ENCODE data around the gene CHL1.

The CHL1 gene

DNA sequence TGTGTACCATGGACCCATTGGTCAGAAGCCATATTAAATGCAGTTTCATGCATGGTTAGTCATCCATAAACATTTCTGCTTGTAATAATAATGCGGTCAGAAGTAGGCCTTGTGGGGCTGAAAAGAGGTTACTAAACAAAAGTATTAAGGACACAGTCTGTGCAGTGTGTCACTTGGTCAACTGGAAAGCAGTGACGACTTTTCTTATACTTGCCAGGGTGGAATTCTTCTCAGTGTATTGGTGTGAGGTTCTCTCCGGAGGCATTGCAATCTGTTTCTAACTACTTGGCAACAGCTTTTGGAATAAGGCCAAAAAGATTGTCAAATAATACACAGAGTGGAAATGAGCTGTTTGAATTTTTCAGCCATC is 46.8 kb downstream of the CHL1 start:
- no peak for DNase-seq
- TF ChIP-seq GATA1 (IDR thresholded peaks at IDR 0.05; ENCODE audit: low read depth, low read length) (no peak), POLR2A (IDR thresholded peaks at IDR 0.05; ENCODE audit: low read length) (no peak)

DNA sequence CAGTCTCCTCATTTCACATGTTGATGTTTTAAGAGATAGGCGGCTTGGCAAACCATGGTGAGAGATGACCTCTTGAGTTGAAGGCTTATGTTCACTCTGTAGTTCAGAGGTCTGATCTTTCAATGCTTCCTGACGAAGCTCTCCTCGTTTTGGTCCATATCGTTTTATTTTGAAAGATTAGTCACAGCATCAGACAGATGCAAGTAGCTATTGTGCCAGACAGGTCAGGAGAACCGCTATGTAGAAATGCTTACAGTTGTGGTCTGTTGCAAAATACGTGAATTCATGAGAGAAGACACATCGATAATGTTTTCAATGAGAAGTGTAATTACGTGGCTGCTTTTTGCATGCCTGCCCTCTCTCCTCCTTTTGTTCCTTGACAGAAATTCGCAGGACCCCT is 47.5 kb downstream of the CHL1 start:
- no peak for DNase-seq
- TF ChIP-seq GATA1 (IDR thresholded peaks at IDR 0.05; ENCODE audit: low read depth, low read length): no peak
- TF ChIP-seq POLR2A (IDR thresholded peaks at IDR 0.05; ENCODE audit: low read length): no peak

DNA sequence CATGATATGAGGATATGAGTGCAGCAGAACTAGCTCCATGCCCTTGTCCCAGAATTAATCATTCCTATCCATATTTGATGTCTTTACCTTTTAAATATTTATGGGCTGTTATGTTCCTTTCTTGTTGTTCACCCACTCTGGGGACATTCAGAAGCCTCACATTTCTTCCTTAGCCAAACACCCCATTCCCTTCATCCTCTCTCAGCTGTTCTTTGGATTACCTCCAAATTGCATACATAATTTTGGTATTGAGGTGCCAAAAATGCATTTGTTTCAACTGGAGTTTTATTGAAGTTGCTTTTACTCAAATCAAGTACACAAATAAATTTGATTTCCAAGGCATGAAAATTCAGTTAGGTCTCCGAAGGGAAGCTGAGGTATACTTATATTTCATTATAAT is 51.4 kb downstream of the CHL1 start:
- TF ChIP-seq POLR2A (IDR thresholded peaks at IDR 0.05; ENCODE audit: low read length) (no peak), GATA1 (IDR thresholded peaks at IDR 0.05; ENCODE audit: low read depth, low read length) (no peak)
- DNase-seq: no peak

DNA sequence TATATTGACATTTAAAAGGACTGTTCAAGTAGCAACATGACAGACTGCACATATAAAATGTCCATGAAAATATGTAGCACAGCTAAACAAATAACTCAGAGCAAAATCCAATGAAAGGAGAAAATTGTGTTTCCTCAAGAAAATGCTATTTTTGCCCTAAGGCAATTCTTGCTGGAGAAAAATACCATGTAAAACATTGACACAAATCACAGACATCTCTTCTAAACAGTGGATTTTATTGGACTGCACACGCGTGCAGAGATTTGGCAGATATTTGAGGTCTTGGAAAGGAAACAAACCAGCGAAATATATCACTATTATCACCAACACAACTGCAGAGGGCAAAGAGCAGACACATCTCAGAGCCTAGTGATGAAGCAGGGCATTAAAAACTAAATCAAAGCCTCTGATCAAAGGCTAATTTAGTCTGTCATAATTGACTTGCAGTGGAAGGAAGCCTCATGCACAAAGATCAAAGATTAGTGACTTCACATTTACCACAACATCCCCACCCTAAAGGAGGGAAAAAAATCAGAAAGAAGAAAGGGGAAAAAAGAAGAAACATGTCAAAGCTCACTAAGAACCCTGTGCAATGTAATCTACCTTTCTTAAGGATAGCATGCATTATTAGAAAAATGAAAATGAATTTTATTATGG is 52.4 kb downstream of the CHL1 start:
- TF ChIP-seq GATA1 (IDR thresholded peaks at IDR 0.05; ENCODE audit: low read depth, low read length) (no peak), POLR2A (IDR thresholded peaks at IDR 0.05; ENCODE audit: low read length) (no peak)

DNA sequence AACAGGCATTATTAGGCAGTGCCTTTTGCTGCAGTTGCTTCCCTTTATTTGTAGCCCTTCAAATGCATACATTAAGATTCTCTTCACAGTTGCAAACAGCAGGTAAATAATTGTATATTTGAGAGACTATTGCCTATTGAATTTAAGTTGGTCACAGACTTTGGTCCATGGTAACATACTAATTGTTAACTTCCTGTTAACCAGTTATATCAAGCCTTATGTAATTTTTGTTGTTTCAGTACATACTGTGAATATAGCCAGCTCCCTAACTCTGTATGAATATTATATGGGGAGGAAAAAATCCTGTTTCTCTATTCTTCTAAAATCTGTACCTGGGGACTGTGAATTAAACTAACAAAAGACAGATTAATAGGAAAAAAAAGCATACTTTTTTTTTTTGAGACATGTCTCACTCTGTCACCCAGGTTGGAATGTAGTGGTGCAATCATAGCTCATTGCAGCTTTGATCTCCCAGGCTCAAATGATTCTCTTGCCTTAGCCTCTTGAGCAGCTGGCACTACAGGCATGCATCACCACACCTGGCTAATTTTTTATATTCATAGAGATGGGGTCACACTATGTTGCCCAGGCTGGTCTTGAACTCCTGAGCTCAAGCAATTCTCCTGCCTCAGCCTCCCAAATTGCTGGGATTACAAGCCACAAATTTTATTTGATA is 53.2 kb downstream of the CHL1 start:
- no peak for DNase-seq
- TF ChIP-seq GATA1 (IDR thresholded peaks at IDR 0.05; ENCODE audit: low read depth, low read length) (no peak), POLR2A (IDR thresholded peaks at IDR 0.05; ENCODE audit: low read length) (no peak)

More for the DNA sequence above, 52.4 kb downstream of the CHL1 start:
- no peak for DNase-seq

DNA sequence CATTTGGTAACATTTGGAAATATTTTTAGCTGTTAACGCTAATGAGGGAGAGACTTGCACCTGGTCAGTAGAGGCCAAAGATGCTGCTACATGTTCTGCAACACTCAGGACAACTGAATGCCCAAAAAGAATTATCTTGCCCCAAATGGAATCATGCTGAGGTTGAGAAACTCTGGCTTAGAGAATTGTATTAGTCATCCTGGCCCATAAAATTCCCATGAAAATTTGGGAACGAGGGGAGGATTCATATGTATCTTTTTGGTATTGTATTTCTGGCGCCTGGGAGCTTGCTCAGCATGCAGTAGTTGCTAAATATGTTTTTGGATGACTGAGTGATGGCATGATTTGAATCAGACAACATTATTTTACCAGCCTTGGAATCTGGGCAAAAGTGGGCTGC is 59.9 kb downstream of the CHL1 start:
- TF ChIP-seq POLR2A (IDR thresholded peaks at IDR 0.05; ENCODE audit: low read length): no peak
- TF ChIP-seq GATA1 (IDR thresholded peaks at IDR 0.05; ENCODE audit: low read depth, low read length): no peak
- DNase-seq: no peak

DNA sequence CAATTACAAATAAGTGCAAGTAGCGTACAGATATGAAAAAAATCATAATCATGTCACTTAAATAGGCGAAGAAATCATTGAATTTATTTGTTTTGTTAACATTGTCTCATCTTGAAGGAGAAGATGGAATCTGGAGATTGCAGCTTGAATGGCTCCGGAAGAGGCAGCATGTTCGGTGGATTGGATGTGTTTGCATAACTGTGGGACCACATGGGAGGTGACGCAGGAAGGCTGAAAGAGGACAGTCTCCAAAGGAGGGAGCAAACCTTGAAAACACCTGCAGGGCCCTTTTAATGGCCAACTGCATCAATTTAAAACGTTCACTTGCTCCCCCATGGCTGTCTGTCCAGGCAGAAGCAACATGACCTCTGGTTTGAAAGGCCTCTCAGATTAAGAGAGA is 61.3 kb downstream of the CHL1 start:
- DNase-seq: no peak
- TF ChIP-seq POLR2A (IDR thresholded peaks at IDR 0.05; ENCODE audit: low read length) (no peak), GATA1 (IDR thresholded peaks at IDR 0.05; ENCODE audit: low read depth, low read length) (no peak)

DNA sequence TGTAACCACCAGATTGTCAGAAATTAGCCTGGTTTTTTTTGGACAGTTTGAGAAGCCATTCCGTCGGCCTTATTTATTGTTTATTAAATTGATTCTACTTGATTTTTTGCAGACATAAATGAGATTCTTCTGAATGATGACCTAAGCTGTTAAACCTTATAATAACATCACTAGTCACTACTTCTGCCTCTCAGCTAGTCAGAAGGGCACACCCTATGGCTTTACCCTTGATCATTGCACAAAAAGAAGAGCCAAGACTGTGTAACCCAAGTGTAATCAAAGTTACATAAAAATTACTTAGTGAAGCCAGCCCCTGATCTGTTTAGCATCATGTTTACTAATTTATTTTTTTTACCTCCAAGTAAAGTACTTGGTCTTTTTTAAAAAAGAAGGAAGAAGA is 64.3 kb downstream of the CHL1 start:
- no peak for DNase-seq
- no peak for TF ChIP-seq POLR2A (IDR thresholded peaks at IDR 0.05; ENCODE audit: low read length)
- no peak for TF ChIP-seq GATA1 (IDR thresholded peaks at IDR 0.05; ENCODE audit: low read depth, low read length)

DNA sequence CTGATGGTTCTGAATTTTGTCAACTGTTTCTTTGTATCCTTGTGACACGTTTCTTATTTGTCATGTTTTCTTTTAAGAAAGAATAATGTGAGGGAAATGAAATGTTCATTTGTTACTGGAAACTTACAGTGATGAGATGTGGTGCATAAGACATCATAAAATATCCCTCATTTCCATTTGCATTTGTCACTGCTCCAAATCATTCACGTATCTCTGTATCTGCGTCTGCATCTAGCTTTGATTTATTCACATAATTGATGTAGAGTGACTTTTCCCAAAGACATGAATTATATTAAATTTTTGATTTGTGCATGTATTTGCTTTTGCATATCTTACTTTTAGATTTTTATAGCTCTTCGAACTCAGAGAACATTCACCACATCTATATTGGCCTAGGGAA is 66.8 kb downstream of the CHL1 start:
- TF ChIP-seq POLR2A (IDR thresholded peaks at IDR 0.05; ENCODE audit: low read length) (no peak), GATA1 (IDR thresholded peaks at IDR 0.05; ENCODE audit: low read depth, low read length) (no peak)
- DNase-seq: no peak

DNA sequence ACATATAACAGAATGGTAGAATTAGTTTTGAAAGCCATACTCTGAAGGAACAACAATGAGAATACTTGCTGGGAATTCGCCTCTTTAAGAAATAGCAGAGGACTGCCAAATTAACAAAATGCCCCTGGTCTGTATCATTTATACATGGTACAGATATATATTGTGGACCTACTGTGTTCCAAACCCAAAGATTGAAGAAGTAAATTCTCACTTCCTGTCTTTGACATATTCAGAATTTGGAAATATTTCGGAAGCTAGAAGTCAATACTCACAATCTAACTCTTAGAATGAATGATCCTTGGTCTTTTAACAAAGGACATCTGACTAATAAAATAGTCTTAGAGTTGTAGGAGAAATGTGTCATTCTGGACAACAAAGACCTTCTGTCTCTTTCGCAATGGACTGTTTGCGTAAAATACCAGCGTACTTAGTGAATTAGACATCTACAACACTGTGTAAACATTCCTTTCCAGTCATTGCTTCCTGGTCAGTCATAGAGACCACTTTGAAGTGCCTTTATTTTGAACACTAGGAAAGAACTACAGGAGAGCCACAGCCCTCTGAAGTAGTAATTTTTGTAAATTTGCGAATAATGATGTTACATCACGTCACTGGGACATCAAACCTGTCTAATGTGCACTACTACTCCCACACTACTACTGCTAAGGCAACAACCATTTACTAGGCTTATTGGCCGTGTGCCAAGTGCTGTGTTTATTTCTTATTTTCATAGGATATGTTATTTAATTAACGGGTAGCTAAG is 68.0 kb downstream of the CHL1 start:
- no peak for DNase-seq
- TF ChIP-seq GATA1 (IDR thresholded peaks at IDR 0.05; ENCODE audit: low read depth, low read length): no peak
- no peak for TF ChIP-seq POLR2A (IDR thresholded peaks at IDR 0.05; ENCODE audit: low read length)

DNA sequence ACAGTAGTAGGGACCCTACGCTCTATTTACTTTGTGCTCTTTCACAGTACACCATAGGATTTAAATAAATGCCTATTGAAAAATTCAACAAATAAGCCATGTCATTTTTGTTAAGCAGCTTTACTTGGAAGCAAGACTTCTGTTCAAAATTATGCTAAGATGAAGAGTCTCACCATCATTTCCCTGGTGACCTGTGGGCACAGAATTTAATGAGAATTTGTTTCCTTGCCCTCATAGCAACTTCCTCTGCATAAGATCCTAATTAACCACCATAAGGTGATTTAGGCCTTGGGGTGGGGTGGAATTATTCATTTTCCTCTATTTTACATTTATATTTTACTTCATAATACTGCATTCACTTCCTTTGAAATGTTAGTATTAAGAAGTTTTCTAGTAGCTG is 70.5 kb downstream of the CHL1 start:
- DNase-seq: no peak
- no peak for TF ChIP-seq GATA1 (IDR thresholded peaks at IDR 0.05; ENCODE audit: low read depth, low read length)
- no peak for TF ChIP-seq POLR2A (IDR thresholded peaks at IDR 0.05; ENCODE audit: low read length)

DNA sequence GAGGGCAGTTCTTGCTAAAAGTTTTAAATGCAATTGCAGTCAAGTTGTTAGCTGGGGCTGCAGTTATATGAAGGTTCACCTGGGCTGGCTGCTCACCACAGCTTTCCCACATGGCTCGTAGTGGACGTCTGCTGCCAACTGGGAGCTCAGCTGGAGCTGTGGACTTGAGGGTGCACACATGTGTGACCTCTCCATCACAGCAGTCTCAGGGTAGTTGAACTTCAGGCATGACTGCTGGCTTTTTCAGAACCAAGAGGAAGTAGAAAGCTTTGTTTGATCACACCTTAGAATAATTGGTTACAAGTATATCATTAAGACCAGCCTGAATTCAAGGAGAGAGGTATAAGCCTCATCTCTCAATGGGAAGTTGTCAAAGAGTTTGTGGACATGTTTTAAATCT is 74.1 kb downstream of the CHL1 start:
- DNase-seq: no peak
- TF ChIP-seq POLR2A (IDR thresholded peaks at IDR 0.05; ENCODE audit: low read length): no peak
- no peak for TF ChIP-seq GATA1 (IDR thresholded peaks at IDR 0.05; ENCODE audit: low read depth, low read length)

DNA sequence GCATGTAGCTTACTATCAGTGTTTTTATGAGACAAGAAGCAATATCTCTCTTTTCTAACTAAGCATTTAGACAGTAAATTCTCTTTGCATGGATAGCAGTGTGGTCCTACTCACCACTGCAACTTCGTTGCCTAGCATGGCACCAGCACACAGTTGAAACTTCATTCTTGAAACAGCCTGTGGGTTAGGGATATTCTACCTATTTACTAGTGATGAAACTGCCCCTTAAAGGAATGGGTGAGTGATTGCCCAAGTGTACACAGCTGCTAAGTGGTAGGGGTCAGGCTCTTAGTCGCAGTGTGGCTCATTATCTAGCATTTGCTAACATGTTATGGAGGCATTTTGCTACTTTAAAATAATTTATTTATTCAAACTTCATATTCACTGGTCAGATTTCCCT is 78.4 kb downstream of the CHL1 start:
- DNase-seq: no peak
- TF ChIP-seq GATA1 (IDR thresholded peaks at IDR 0.05; ENCODE audit: low read depth, low read length) (no peak), POLR2A (IDR thresholded peaks at IDR 0.05; ENCODE audit: low read length) (no peak)

DNA sequence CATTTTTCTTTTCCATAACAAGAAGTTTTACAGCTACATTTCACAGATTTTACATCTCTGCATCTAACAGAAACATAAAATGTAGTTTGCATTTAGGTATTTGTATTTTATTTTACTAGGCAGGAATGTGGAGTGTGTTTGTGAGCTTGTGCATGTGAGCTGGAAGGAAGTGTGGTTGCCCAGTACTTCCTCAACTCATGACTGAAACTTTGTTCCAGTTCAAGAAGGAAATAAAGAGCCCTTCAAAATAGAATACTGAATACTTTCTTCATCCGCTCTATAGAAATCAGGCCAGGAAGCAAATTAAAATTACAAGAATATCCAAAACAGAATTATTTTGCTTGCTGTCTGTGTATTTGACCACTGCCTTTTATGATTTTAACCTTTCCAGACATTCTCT is 81.3 kb downstream of the CHL1 start:
- TF ChIP-seq GATA1 (IDR thresholded peaks at IDR 0.05; ENCODE audit: low read depth, low read length): no peak
- no peak for TF ChIP-seq POLR2A (IDR thresholded peaks at IDR 0.05; ENCODE audit: low read length)
- no peak for DNase-seq

Data from erythroblast (primary cell).